GM19025 (cell line): ENCODE results near the gene AP1AR.
"Not testable (repeated sequence)": the region's sequence is repeated elsewhere in the genome, so short reads cannot be mapped to it uniquely, and the experiment has no call there.

Experiments used
- ATAC-seq: cut with Tn5 transposase; IDR thresholded peaks from one replicate; pipeline ENCODE4 v1.9.1; 2021; ENCODE audit warnings: mild to moderate bottlenecking, low read depth, moderate library complexity; ENCODE audit not compliant: unreplicated experiment

The AP1AR gene

DNA sequence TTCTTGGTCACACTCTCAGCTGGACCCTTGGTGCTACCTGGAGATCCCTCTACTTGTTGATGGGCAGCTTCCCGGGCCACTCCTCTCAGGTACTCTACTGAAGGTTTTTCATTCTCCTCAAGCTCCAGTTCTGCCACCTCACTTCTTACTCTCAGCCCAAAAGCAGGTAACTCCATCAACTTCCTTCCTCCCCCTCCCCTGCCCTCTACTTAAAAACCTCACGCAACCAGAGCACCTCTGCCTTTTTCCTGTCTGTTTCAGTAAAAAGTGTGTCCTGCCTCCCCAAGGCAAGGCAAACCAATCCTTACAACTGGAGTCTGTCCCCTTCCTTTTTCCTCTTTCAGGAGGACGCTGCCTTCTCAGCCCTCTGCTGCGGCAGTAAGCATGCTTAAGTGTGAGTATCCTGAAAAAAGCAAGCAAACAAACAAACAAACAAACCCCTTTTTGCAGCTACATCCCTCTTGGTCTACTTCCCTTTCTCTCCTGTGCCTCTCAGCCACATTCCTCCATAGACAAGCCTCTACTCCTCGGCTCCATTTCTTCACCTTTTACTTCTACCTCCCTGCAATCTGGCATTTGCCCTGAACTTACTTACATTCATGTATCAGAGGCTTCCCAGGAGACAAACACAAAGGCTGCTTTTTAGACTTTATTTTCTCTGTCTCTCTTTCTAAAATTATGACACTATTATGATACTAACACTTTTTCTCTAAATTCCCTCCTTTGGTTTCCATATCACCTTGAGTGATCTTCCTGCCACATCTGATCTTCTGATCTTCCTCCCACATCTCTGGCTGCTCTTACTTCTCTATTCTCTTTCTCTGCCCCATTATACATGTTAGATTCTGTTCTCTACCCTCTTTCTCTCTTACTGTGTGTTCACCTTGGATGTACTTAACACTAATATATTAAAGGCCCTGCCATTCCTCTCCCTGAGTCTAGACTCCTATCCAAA is 71.0 kb downstream of the AP1AR start:
- ATAC-seq: peak; percentile 52

DNA sequence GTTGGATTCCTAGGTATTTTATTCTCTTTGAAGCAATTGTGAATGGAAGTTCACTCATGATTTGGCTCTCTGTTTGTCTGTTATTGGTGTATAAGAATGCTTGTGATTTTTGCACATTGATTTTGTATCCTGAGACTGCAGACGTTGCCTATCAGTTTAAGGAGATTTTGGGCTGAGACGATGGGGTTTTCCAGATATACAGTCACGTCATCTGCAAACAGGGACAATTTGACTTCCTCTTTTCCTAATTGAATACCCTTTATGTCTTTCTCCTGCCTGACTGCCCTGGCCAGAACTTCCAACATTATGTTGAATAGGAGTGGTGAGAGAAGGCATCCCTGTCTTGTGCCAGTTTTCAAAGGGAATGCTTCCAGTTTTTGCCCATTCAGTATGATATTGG is 73.9 kb downstream of the AP1AR start:
- not testable (repeated sequence) for ATAC-seq

GRCh38 chr4:112309263-112309791 is 77.7 kb downstream of the AP1AR start:
- not testable (repeated sequence) for ATAC-seq

GRCh38 chr4:112311516-112311915 is 79.9 kb downstream of the AP1AR start:
- no peak for ATAC-seq

DNA sequence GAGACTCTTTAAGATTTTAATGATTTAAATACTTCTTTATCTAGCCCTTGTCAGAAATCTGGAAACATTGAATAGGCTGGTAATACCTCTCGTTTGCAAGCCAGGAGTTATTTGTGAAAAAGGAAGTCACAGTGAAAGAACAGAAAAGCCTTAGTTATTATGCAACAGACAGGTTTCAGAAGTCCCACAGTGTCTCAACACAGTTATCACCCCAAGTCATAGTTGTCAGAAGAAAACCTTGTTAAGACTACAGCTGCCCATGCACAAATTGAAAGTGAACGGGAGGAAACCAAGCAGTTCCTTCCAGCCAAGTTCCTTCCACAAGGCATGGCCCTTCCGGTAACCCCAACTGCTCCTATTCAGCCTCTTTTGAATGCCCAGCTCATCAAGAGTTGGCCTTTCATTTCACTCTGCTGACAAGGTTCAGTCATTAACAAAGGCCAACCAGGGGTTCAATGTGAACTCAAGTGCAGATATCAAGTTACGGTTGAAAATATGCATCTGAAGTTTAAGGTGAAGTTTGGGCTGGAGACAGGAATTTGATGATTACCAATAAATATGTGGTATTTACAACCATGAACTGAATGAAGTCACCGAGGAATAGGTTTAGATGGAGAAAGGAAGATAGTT is 81.1 kb downstream of the AP1AR start:
- ATAC-seq: peak; percentile 97

GRCh38 chr4:112315446-112315845 is 83.9 kb downstream of the AP1AR start:
- ATAC-seq: no peak

DNA sequence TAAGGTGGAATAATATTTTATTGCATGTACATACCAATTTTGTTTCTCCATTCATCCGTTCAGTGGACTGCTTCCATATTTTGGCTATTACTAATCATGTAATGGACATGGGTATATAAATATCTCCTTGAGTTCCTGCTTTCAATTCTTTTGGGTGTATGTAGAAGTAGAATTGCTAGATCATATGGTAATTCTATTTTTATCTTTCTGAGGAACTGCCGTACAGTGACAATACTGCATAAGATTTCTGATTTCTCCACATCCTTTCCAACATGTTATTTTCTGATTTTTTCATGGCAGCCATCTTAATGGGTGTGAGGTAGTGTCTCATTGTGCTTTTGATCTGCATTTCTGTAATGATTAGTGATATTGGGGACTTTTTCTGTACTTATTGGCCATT is 84.8 kb downstream of the AP1AR start:
- no peak for ATAC-seq

- peak; percentile 97 for ATAC-seq
Observed at GRCh38 chr4:112318239-112319142, 86.9 kb downstream of the AP1AR start.
